Neuronal stem cell (in vitro differentiated cells): ENCODE data around the gene ZNF883. TPM values are rescaled to one million over a fixed set of nuclear protein-coding genes. Genes with fewer than 3 reads are reported as not detected.
A peak's percentile ranks its signal among the peaks of the same experiment; 100 is the strongest.
"Not testable (repeated sequence)": the region's sequence is repeated elsewhere in the genome, so short reads cannot be mapped to it uniquely, and the experiment has no call there.

ENCODE experiments used
- DNase-seq: peaks from one replicate; pipeline ENCODE4 v3.0.0-alpha.2; 2013; ENCODE audit warnings: low spot score
- H2AFZ ChIP-seq: one replicate; pipeline ENCODE4 v1.6.1; 2013; ENCODE audit warnings: mild to moderate bottlenecking, low read length, inconsistent platforms
- H2AK5ac ChIP-seq: 2 replicates; pipeline ENCODE4 v1.6.1; 2013; ENCODE audit warnings: low read depth, mild to moderate bottlenecking, inconsistent platforms, low read length, moderate library complexity, mixed read lengths
- H2BK120ac ChIP-seq: 2 replicates; pipeline ENCODE4 v1.6.1; 2013; ENCODE audit warnings: low read depth, mild to moderate bottlenecking, inconsistent platforms, low read length, moderate library complexity, mixed read lengths
- H2BK12ac ChIP-seq: one replicate; pipeline ENCODE4 v1.6.1; 2013; ENCODE audit warnings: low read length, inconsistent platforms
- H2BK15ac ChIP-seq: 2 replicates; pipeline ENCODE4 v1.6.1; 2013; ENCODE audit warnings: mild to moderate bottlenecking, low read length, inconsistent platforms, mixed read lengths
- H2BK5ac ChIP-seq: one replicate; pipeline ENCODE4 v1.6.1; 2013; ENCODE audit warnings: inconsistent platforms, mild to moderate bottlenecking, low read length, moderate library complexity
- H3K14ac ChIP-seq: one replicate; pipeline ENCODE4 v1.6.1; 2013; ENCODE audit warnings: low read length, inconsistent platforms
- H3K18ac ChIP-seq: 2 replicates; pipeline ENCODE4 v1.6.1; 2013; ENCODE audit warnings: low read length, inconsistent platforms
- H3K23ac ChIP-seq: 2 replicates; pipeline ENCODE4 v1.6.1; 2013; ENCODE audit warnings: low read depth, mild to moderate bottlenecking, mixed read lengths, low read length, inconsistent platforms; ENCODE audit not compliant: poor library complexity
- H3K27ac ChIP-seq: replicated peaks from 3 replicates; pipeline ENCODE4 v1.5.1; 2013; ENCODE audit warnings: low read length, inconsistent platforms
- H3K27me3 ChIP-seq, 3 experiments: 2 replicates each; pipeline ENCODE4 v1.6.1; 2013; ENCODE audit warnings: low read length in 3 of 3, mild to moderate bottlenecking in 2 of 3, inconsistent platforms in 1 of 3, low read depth in 1 of 3, mixed read lengths in 1 of 3, moderate library complexity in 1 of 3; ENCODE audit not compliant: control insufficient read depth in 3 of 3, insufficient read depth in 3 of 3
- H3K36me3 ChIP-seq, 2 donors: replicated peaks in 1 of 2; 2 replicates each; pipeline ENCODE4 v1.6.1; 2013; ENCODE audit warnings: low read length in 2 of 2; ENCODE audit not compliant: control insufficient read depth in 2 of 2, insufficient read depth in 2 of 2
- H3K4ac ChIP-seq: 2 replicates; pipeline ENCODE4 v1.6.1; 2013; ENCODE audit warnings: inconsistent platforms, mild to moderate bottlenecking, low read length, moderate library complexity
- H3K4me1 ChIP-seq, 2 donors: 1 replicate in 1 of 2; 2 replicates in 1 of 2; pipeline ENCODE4 v1.6.1; 2013; ENCODE audit warnings: low read length in 2 of 2, low read depth in 1 of 2; ENCODE audit not compliant: control insufficient read depth in 2 of 2, insufficient read depth in 1 of 2
- H3K4me2 ChIP-seq: one replicate; pipeline ENCODE4 v1.6.1; 2013; ENCODE audit warnings: mild to moderate bottlenecking, low read length, inconsistent platforms; ENCODE audit not compliant: insufficient read depth, poor library complexity, severe bottlenecking
- H3K4me3 ChIP-seq, 2 donors: 2 replicates each; pipeline ENCODE4 v1.5.1; 2013; ENCODE audit warnings: low read length in 2 of 2, mild to moderate bottlenecking in 2 of 2, inconsistent platforms in 1 of 2, moderate library complexity in 1 of 2
- H3K79me1 ChIP-seq: one replicate; pipeline ENCODE4 v1.6.1; 2013; ENCODE audit warnings: low read depth, mild to moderate bottlenecking, inconsistent platforms, low read length, moderate library complexity
- H3K9ac ChIP-seq: one replicate; pipeline ENCODE4 v1.6.1; 2013; ENCODE audit warnings: mild to moderate bottlenecking, low read depth, low read length, inconsistent platforms; ENCODE audit not compliant: poor library complexity
- H3K9me3 ChIP-seq, 2 donors: replicated peaks in 1 of 2; 2 replicates each; pipeline versions ENCODE3 to v1.6.1; 2013; ENCODE audit warnings: low read length in 2 of 2, mild to moderate bottlenecking in 2 of 2, inconsistent platforms in 1 of 2, low read depth in 1 of 2, mixed read lengths in 1 of 2, moderate library complexity in 1 of 2; ENCODE audit not compliant: control insufficient read depth in 2 of 2, insufficient read depth in 1 of 2
- H4K8ac ChIP-seq: one replicate; pipeline ENCODE4 v1.6.1; 2013; ENCODE audit warnings: low read depth, mild to moderate bottlenecking, inconsistent platforms, low read length, moderate library complexity
- H4K91ac ChIP-seq: one replicate; pipeline ENCODE4 v1.6.1; 2013; ENCODE audit warnings: low read length, low read depth, mild to moderate bottlenecking, inconsistent platforms; ENCODE audit not compliant: poor library complexity
- WGBS, 2 donors: extraction: QIAGEN DNeasy Blood & Tissue Kit; methylation state at CpG; one replicate each; pipeline ENCODE4 v1.1.7; 2013; ENCODE audit warnings: missing lambda C conversion rate in 2 of 2, mixed read lengths in 1 of 2; ENCODE audit not compliant: insufficient read length in 2 of 2, insufficient replicate concordance in 1 of 2; ENCODE audit errors: extremely low coverage in 2 of 2; 5-methylcytosine and 5-hydroxymethylcytosine counted together
- polyA plus RNA-seq, 2 experiments: library from polyadenylated mRNA; stranded (reverse); fragments of 200-250 nt; gene quantifications; one replicate each; pipeline ENCODE4 v1.2.3, GENCODE V29; 2013

ZNF883 gene
- 9.5 TPM for polyA plus RNA-seq (2013, experiment 1 of 2)
- polyA plus RNA-seq (2013, experiment 2 of 2), result 9.7 TPM

DNA sequence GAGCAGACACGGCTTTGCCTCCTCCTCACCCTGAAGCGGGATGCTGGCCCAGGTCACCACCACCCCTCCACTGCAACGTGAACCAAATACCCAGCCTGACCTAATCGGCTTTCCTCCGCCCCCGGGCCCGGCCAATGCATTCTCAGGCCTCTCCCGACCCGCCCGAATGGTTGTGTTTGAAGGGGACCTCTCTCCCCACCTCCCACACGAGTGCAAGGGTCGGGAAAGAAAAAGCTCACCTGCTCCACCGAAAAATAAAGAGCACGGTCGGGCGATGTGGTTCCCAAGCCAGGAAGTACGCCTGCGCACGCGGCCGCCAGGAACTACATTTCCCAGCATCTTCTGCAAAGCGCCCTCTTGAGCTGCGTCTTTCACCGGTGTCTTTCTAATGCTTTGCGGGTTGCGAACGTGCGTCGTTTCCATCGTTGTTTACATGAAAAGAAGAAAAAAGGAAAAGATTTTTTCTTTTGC is at the start of gene ZNF883:
Gene ZNF883, minus strand, starts transcription at position 282 of the 471 bp plus-strand sequence.
- no peak within 1 kb of the TSS for H3K9ac ChIP-seq
- H4K91ac ChIP-seq, result no peak within 1 kb of the TSS
- H3K4me2 ChIP-seq, result peak within 1 kb of the TSS; percentile 67
- H3K36me3 ChIP-seq, result peaks cover 4 to 12% of the 10 kb centered on the region in 2 donors
- peak within 1 kb of the TSS; percentile 96 for H2AFZ ChIP-seq
- H3K79me1 ChIP-seq, result no peaks in the 10 kb centered on the region
- H2BK15ac ChIP-seq, result peak within 1 kb of the TSS; percentile 18
- H2BK120ac ChIP-seq, result no peak within 1 kb of the TSS
- peaks cover 9 to 38% of the 10 kb centered on the region in 2 donors for H3K9me3 ChIP-seq
- H3K27me3 ChIP-seq, result no peaks in the 10 kb centered on the region
- peak; percentile 48 for DNase-seq
- H3K4ac ChIP-seq, result no peak within 1 kb of the TSS
- H3K4me3 ChIP-seq, result peak within 1 kb of the TSS; percentile 60 to 78
- H2BK5ac ChIP-seq, result no peak within 1 kb of the TSS
- peak within 1 kb of the TSS; percentile 84 for H3K18ac ChIP-seq
- H2AK5ac ChIP-seq, result no peak within 1 kb of the TSS
- no CpG with 5 or more reads among the region's 30 CpGs for WGBS, 2 donors
- H3K14ac ChIP-seq, result no peak within 1 kb of the TSS
- H3K27ac ChIP-seq, result no peak within 1 kb of the TSS
- peak within 1 kb of the TSS; percentile 7 for H4K8ac ChIP-seq
- no peak within 1 kb of the TSS for H2BK12ac ChIP-seq
- H3K4me1 ChIP-seq, result peaks cover 2 to 4% of the 10 kb centered on the region in 2 donors
- peak within 1 kb of the TSS; percentile 34 for H3K23ac ChIP-seq

DNA sequence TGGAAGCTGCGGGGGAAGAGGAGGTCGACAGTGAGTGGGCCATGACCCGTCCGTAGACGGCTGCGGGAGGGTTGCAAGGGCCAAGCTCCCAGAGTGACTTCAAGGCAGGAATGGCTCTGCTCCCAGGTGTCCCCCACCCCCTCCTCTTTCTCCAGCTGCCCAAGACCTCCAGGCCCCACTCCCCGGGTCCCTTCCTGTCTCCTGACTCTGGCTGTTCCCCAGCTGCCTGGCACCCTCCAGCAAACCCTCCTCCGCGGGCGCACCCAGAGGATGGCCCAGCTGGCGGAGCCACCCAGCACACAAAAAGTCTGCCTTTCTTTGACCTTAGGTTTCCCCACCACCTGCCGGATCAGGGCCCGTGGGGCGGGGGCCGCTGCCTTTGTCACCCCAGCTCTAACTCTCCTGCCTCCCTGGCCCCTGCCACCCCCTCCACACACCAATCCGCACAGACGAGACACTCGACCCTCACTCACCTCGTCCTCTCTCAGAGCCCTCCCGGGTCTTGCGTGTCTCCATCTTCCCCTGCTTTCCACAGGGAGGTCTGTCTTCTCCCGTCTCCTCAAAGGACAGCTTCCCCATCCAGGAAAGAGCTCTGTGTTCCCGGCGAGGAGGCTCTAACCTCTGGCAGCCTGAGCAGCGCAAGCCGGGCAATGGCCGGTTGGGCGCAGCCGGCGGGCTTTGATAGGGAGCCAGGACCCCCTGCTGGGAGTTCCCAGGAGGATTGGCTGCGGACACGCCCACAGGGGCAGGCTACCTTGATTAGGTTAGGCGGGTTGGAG is 49.3 kb upstream of the ZNF883 start:
- not testable (repeated sequence) for H3K23ac ChIP-seq, H4K8ac ChIP-seq, H3K9ac ChIP-seq, H3K4me1 ChIP-seq, H3K27ac ChIP-seq, H3K4me3 ChIP-seq, H3K4me2 ChIP-seq, H3K79me1 ChIP-seq, H4K91ac ChIP-seq, H2BK5ac ChIP-seq, H3K14ac ChIP-seq, H2AK5ac ChIP-seq, H2BK120ac ChIP-seq, H3K4ac ChIP-seq, H2BK12ac ChIP-seq, DNase-seq, H2BK15ac ChIP-seq, H3K18ac ChIP-seq, H3K36me3 ChIP-seq, H2AFZ ChIP-seq
- Histone ChIP-seq H3K27me3 (peaks cover 13 to 33% (median 25%) of the 10 kb centered on the region in 3 experiments), H3K9me3 (peaks cover 17 to 36% of the 10 kb centered on the region in 2 donors)
- WGBS, 2 donors, result no CpG with 5 or more reads among the region's 33 CpGs

DNA sequence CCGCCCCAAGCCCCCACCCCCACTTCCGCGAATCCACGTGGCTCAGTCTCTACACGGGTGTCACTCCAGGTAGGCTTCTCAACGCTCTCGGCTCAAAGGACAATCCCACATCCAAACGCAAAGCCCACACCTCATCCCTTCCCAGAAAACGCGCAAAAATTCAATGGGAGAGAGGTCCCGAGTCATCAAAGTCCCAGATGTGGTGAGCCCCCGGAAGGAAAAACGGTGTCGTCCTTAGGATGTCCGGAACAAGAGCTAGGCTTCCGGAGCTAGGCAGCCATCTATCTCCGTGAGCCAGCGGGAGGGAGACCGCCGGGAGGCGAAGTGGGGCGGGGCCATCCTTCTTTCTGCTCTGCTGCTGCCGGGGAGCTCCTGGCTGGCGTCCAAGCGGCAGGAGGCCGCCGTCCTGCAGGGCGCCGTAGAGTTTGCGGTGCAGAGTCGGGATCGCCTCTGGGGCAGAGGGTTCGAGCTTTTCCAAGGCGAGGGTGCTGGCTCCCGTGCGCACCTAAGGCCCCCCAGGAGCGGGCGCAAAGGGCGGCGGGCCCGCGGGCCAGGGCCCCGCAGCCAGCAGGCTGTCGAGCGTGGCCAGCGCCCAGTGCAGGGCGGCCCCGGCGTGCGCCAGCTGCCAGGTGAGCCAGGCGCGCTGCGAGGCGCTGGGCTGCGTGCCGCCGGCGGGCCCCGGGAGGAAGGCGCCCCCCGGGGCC is 47.7 kb upstream of the ZNF883 start:
- H3K4ac ChIP-seq, H4K91ac ChIP-seq, H2BK12ac ChIP-seq, H2AFZ ChIP-seq, H3K4me1 ChIP-seq, H3K4me3 ChIP-seq, H2BK120ac ChIP-seq, H3K36me3 ChIP-seq, H3K23ac ChIP-seq, DNase-seq, H2BK5ac ChIP-seq, H2BK15ac ChIP-seq, H3K18ac ChIP-seq, H2AK5ac ChIP-seq, H4K8ac ChIP-seq, H3K27ac ChIP-seq, H3K4me2 ChIP-seq, H3K79me1 ChIP-seq, H3K9ac ChIP-seq, H3K14ac ChIP-seq: not testable (repeated sequence)
- Histone ChIP-seq H3K27me3 (peaks cover 13 to 33% (median 25%) of the 10 kb centered on the region in 3 experiments), H3K9me3 (peaks cover 20 to 45% of the 10 kb centered on the region in 2 donors)
- WGBS, 2 donors, result no CpG with 5 or more reads among the region's 61 CpGs

DNA sequence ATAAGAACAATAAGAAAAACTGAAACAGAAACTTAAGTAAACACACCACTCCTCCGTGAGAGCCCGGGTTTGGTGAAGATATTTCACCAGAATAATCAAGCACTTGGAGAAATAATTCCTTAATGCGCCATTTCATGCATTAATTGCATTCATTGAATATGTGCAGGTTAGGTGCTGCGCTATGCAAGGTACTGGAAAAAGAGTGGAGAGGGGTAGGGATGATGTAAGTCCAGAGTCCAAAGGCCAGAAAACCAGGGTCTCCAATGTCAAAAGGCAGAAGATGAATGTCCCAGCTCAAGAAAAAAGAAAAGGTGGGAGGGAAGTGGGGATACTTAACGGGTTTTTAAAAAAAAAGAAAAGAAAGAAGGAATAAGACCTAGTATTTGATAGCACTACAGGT is 45.2 kb upstream of the ZNF883 start:
- Histone ChIP-seq H3K4me3 (peak overlapping the region in 1 of 2 donors; percentile 92), H3K27ac (no peak overlapping the region), H3K9me3 (peaks cover 32 to 64% of the 10 kb centered on the region in 2 donors)

More for the DNA sequence above, 45.2 kb upstream of the ZNF883 start:
- H3K23ac ChIP-seq, result no peak overlapping the region
- no peak overlapping the region for H2BK12ac ChIP-seq
- H2AFZ ChIP-seq, result peak overlapping the region; percentile 97
- H3K36me3 ChIP-seq, result no peaks in the 10 kb centered on the region
- peaks cover 10 to 26% (median 15%) of the 10 kb centered on the region in 3 experiments for H3K27me3 ChIP-seq
- no peak overlapping the region for H4K91ac ChIP-seq
- no peak for DNase-seq
- H3K4ac ChIP-seq, result no peak overlapping the region
- no peak overlapping the region for H3K14ac ChIP-seq
- no peak overlapping the region for H2BK15ac ChIP-seq
- WGBS, 2 donors, result no CpG with 5 or more reads among the region's 5 CpGs
- peaks cover 0 to 4% of the 10 kb centered on the region in 2 donors for H3K4me1 ChIP-seq
- H2BK5ac ChIP-seq, result no peak overlapping the region
- H3K4me2 ChIP-seq, result no peak overlapping the region
- peaks cover 5% of the 10 kb centered on the region for H3K79me1 ChIP-seq
- H2AK5ac ChIP-seq, result no peak overlapping the region
- H4K8ac ChIP-seq, result no peak overlapping the region
- H2BK120ac ChIP-seq, result no peak overlapping the region
- no peak overlapping the region for H3K9ac ChIP-seq
- H3K18ac ChIP-seq, result no peak overlapping the region
